NCI-H128 (cell line): ENCODE data around the gene HLA-A.
"Not testable (repeated sequence)": the region's sequence is repeated elsewhere in the genome, so short reads cannot be mapped to it uniquely, and the experiment has no call there.

Source experiments
- DNase-seq: peaks from one replicate; lab custom pipeline; 2025; ENCODE audit not compliant: unreplicated experiment; lab: John Stamatoyannopoulos, UW

HLA-A gene

DNA sequence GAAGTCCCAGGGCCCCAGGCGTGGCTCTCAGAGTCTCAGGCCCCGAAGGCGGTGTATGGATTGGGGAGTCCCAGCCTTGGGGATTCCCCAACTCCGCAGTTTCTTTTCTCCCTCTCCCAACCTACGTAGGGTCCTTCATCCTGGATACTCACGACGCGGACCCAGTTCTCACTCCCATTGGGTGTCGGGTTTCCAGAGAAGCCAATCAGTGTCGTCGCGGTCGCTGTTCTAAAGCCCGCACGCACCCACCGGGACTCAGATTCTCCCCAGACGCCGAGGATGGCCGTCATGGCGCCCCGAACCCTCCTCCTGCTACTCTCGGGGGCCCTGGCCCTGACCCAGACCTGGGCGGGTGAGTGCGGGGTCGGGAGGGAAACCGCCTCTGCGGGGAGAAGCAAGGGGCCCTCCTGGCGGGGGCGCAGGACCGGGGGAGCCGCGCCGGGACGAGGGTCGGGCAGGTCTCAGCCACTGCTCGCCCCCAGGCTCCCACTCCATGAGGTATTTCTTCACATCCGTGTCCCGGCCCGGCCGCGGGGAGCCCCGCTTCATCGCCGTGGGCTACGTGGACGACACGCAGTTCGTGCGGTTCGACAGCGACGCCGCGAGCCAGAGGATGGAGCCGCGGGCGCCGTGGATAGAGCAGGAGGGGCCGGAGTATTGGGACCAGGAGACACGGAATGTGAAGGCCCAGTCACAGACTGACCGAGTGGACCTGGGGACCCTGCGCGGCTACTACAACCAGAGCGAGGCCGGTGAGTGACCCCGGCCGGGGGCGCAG is at the start of gene HLA-A:
TSS of gene HLA-A (plus strand) at position 258 of the 778 bp plus-strand sequence. CDS start at position 280, 22 bp downstream.
- DNase-seq, result peak; percentile 76

DNA sequence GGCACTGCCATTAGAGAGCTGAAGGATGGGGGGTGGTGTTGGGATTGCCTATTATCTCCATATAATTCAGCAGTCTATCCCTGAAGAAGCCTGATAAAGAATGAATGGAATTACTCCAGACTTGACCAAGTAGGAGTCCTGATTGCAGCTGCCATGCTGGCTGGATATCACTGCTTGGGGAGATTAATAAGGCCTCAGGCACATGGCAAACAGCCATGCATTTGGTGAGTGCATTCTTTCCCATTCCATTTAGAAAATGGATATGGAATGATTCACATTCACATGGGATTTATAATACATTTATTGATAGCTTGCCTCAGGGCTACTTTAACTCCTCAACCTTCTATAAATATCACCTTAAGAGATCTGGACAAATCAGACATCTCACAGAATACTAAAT is 49.6 kb upstream of the HLA-A start:
- no peak for DNase-seq

DNA sequence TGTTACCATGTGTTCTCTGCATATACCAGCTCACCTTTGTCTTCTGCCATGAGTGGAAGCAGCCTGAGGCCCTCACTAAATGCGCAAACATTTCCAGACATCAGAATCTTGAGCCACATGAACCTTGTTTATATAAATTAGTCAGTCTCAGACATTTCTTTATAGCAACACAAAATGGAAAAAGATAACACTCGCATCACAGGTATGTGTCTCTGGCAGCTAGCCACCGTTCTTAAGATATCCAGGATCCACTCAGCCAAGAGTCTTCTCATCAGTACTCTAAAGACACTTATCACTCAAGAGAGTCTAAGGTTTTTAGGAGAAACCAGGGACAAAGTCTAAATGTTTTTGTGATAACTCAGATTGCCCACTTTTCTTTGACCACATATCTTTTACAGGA is 43.1 kb upstream of the HLA-A start:
- DNase-seq, result no peak

DNA sequence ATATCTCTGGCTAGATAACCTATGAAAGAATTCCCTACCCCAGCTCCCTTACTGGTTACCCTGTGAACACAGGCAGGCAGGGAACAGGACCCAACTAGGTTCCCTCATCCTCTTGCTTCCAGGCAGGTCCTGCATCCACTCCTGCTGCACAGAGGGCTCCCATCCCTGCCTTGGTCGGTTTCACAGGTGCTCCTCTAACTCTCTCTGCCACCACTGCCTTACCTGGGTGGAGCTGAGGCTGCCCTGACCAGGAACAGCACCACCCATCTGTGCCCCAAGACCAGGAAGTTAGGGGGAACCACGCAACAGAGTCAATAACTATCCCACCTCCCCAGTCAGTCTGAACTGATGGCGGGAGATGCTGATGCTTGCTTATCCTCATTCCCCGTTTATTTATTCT is 37.0 kb upstream of the HLA-A start:
- no peak for DNase-seq

DNA sequence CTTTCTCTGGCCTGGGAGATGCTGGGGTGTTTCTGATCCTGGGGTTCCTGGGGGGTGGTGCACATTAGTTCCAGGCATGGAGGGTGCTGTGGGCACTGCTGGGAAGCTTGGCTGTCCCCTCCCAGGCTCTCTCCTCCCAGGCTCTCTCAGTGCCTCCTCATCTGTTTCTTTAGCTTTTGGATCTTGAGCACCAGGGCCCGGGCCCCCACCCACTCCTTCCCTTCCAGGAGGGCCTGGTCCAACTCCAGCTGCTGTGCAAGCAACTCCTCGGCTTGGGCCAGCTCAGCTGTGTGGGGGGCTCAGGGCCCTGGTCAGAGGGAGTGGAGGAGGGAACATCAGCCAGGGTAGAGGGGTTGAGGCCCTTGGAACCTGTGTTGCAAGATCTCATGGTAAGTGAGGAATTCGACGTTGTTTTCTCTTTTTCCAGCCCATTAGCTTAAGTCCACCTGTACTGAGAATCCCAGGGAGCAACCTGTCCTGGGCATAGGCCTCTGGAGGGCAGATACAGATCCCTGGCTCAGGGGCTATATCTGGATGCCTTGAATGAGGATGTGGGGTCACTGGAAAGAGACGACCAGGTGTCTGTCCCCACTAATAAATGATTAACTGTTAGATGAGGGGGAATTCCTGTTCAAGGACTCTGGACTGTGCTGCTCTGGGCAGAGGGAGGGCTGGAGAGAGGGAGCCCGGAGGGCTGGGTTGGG is 34.5 kb upstream of the HLA-A start:
- DNase-seq, result no peak

DNA sequence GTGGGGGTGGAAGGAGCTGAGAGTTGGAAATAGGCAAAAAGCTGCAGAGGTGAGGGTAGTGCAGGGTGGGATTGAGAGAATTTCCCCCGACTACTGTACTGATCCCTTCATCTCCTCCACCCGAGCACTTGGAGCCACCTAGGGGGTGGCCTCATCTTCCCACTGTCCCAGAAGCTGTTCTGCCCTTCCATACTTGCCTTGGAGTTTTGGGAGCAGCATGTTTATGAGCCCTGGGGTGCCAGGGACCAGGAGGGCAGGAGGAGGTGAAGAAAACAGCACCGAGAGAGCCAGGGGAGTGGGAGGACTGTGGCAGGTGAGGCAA is 34.0 kb upstream of the HLA-A start:
- no peak for DNase-seq

DNA sequence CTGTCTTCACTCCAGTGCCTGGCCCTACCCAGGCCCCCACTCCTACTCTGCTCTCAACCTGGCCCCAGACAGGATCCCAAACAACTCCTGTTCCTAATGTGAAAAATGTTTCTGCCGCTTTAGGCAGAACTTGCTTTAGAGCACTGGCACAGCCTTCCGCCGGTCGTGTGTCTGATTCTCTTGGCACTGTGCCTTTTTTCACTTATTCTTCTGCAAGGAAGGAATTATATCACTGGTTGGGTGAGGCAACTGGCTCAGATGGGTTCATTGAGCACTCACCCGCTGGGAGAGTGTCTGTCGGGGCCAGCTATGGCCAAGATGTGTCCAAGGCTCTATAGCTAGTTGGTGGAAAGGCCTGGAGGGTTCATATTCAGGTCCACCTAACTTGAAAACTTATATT is 33.6 kb upstream of the HLA-A start:
- no peak for DNase-seq

DNA sequence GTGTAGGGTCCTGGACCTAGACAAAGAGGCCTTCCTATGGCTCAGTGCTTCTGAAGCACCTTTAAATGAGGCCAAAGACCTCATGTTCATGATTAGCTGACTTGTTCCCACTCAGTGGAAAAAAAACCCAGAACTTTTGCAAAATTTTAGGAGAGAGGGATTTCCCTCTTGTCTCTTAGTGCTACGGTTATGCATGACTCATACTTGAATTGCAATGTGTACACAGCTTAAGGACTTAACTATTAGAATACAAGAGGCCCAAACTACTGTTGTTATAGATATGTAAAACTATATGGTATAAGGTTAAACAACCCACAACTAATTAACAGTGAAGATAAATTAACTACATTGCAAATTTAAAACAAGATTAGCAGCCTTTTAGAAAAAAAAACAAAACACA is 32.3 kb upstream of the HLA-A start:
- DNase-seq, result no peak

DNA sequence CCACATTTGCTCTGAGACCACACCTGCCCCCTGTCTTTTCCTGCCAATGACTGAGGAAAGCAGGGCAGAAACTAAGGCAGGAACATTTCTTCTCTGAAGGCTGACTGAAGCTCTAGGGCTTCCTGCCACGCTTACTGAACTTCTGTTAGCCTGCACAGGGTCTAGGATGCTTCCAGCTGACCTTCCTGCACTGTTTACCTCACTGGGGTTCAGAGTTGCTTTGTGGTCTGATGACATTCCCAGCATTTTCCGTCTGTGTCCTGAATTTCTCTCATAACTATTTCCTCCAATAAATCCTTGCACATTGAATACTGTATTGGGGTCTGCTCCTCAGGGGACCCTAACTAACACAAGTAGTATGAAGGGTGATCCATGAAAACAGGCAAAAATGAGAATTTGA is 29.5 kb upstream of the HLA-A start:
- DNase-seq, result no peak

DNA sequence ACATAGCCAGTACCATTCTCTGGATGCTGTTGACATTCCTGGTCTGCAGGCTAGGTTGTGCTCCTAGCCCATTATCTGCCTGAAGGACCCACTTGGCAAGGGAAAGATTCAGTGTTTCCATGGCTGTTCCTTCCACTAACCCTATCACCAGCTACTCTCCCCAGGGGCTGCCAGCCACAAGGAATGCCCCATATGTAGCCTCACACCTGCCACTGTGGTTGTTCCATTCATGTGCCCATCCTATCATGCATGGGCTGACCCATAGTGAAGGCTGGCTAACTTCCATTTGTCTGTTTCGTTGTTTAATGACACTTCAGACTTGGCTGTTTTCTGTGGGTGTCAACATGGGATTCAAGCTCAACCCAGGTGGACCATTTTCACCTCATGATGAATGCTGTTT is 25.6 kb upstream of the HLA-A start:
- DNase-seq, result no peak

DNA sequence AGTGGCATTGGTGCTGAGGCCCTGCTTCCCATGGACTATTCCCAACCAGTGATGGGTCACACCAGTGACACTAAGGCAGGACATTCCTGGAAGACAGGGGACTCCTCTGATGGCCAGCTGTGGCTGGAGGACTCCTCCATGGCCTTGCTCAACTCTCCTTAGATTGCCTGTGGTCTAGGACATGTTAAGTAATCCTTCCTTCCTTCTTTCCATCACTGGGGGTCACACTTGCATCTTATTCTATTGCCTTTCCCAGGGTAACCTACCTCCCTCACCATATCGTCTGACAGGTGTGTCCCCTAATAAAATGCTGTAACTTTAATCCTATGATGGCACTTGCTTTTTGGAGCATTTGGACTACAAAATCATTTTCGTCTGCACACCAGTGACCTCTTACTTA is 24.5 kb upstream of the HLA-A start:
- no peak for DNase-seq

DNA sequence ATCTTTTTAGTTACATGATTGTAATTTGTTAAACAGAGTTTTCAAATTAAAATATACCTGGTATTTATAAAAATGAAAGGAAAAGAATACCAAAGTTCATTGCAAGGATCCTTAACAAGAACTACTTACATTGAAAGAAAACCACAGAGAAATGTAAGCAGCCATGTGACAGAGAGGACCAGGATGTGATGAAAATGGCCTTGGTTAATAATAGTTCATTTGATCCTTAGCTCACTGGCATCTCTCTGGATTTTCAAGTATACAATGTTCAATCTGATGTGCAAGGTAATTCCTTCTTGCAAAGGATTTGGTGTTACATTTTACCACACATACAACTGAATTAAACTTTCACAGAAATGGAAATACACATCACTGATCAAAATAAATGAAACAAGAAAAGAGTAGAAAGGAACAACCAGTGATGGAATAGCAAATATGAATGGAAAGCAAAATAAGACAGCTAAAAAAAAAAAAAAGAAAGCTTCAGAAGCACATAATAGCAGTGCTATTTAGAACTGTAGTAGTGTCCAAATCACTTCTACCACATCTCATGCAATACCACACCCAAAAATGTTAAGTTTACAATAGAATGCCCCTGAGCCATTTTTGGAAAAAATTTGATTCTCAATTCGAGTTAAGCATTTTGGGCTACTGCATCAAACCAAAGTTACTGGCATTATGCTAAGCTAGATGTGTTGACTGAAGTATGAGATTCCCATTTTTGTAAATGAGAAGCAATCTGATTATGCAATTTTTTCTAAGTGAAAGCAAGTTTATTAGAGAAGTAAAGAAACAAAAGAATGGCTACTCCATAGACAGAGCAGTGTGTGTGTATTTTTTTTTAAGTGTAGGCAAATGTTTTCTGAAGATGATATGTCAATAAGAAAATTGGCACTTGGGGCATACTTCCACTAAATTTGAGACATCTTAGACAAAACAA is 22.6 kb upstream of the HLA-A start:
- no peak for DNase-seq

DNA sequence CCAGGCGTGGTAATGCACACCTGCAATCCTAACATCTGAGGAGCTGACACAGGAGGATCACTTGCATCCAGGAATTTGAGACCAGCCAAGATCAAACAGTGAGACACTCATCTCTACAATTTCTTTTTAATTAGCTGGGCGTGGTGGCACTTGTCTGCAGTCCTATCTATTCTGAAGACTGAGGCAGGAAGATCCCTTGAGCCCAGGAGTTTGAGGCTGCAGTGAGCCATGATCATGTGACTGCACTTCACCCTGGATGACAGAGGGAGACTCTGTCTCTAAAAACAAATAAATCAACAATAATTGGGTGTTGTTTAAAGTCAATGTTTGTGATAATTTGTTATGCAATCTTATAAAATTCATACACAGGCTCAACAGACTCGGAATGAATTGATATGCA is 18.0 kb upstream of the HLA-A start:
- DNase-seq, result no peak

DNA sequence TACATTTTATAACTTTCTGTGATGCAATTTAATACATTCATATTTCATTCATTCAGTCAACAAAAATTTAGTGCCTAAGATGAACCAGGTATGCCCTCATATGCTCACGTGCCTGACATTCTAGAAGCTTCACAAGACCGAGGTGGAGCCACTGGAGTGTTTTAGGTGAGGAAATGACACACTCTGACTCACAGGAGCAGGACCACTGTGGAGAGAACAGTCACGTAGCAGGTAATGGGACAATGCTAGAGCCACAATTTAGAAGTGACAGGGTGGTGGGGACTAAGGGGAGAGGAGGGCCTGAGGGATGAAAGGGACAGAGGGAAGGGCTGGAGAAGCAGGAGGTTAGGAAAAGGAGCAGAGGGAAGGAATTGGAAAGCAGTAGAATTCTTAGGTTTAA is 17.6 kb upstream of the HLA-A start:
- no peak for DNase-seq

DNA sequence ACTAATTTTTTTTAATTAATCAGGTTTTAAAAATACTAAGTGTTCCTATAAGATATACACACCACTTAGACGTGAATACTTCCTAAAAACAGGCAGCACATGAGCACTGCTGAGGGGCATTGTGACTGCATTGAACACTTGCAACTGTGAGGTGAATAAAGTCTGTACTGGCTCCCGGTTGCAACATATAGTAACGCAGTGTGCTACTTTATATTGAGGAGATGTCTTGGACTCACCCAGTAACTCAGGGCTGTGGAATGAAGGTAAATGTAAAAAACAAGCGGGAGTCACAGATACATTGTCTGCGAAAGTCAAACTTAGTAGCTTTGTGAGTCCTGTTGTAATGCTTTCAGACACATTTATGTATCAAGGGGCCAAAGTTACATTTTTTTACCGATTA is 17.0 kb upstream of the HLA-A start:
- no peak for DNase-seq

DNA sequence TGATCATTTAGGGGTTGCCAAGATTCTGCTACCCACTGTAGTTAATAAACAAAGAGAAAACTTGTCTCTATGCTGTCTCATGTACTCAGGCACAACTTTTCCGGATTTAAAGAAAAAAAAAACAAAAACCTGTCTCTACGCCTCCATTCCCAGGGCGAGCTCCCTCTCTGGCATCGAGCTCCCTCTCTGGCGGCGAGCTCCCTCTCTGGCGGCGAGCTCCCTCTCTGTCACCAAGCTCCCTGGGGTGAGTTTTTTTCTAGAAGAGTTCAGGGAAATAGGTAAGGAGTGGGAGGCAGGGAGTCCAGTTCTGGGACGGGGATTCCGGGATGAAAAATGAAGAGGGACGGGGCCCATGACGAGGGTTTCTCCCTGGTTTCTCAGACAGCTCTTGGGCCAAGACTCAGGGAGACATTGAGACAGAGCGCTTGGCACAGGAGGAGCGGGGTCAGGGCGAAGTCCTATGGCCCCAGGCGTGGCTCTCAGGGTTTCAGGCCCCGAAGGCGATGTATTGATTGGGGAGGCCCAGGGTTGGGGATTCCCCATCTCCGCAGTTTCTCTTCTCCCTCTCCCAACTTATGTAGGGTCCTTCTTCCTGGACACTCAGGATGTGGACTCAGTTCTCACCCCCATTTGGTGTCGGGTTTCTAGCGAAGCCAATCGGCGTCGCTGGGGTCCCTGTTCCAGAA is 16.5 kb upstream of the HLA-A start:
- no peak for DNase-seq

DNA sequence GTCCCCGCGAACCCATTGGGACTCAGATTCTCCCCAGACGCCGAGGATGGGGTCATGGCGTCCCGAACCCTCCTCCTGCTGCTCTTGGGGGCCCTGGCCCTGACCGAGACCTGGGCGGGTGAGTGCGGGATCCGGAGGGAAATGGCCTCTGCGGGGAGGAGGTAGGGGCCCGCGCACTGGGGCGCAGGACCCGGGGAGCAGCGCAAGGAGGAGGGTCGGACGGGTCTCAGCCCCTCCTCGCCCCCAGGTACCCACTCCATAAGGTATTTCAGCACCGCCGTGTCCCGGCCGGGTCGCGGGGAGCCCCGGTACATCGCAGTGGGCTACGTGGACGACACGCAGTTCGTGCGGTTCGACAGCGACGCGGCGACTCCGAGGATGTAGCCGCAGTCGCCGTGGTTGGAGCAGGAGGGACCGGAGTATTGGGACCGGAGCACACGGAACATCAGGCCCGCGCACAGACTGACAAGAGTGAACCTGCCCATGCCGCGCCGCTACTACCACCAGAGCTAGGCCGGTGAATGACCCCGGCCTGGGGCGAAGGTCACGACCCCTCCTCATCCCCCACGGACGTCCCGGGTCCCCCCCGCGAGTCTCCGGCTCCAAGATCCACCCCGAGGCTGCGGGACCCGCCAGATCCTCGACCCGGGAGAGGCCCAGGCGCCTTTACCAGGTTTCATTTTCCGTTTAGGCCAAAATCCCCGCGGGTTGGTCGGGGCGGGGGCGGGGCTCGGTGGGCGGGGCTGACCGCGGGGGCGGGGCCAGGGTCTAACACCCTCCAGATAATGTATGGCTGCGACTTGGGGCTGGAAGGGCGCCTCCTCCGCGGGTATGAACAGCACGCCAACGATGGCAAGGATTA is 15.7 kb upstream of the HLA-A start:
- no peak for DNase-seq

DNA sequence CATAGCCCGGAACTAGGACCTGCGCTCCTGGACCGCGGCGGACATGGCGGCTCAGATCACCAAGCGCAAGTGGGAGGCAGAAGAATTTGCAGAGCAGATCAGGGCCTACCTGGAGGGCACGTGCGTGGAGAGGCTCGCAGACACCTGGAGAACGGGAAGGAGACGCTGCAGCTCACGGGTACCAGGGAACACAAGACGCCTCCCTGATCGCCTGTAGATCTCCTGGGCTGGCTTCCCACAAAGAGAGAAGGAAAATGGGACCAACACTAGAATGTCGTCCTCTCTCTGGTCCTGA is 15.1 kb upstream of the HLA-A start:
- DNase-seq, result no peak

DNA sequence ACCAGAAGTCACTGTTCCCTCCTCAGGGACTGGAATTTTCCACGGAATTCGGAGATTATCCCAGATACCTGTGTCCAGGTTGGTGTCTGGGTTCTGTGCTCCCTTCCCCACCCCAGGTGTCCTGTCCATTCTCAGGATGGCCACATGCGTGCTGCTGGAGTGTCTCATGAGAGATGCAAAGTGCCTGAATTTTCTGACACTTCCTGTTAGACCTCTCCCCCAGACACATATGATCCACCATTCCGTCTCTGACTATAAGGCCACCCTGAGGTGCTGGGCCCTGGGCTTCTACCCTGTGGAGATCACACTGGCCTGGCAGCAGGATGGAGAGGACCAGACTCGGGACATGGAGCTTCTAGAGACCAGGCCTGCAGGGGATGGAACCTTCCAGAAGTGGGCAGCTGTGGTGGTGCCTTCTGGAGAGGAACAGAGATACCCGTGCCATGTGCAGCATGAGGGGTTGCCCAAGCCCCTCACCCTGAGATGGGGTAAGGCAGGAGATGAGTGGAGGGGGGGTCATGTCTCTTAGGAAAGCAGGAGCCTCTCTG is 14.4 kb upstream of the HLA-A start:
- no peak for DNase-seq

DNA sequence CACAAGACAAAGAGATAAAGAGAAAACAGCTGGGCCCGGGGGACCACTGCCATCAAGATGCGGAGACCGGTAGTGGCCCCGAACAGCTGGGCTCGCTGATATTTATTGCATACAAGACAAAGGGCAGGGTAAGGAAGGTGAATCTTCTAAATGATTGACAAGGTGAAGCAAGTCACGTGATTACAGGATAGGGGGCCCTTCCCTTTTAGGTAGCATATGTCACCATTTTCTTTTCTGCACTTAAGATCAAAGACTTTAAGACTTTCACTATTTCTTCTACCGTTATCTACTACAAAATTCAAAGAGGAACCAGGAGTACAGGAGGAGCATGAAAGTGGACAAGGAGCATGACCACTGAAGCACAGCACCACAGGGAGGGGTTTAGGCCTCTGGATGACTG is 12.3 kb upstream of the HLA-A start:
- not testable (repeated sequence) for DNase-seq
